ENCODE results near the gene MGAT4C.
"Not testable (repeated sequence)": the region's sequence is repeated elsewhere in the genome, so short reads cannot be mapped to it uniquely, and the experiment has no call there.

MGAT4C gene

DNA sequence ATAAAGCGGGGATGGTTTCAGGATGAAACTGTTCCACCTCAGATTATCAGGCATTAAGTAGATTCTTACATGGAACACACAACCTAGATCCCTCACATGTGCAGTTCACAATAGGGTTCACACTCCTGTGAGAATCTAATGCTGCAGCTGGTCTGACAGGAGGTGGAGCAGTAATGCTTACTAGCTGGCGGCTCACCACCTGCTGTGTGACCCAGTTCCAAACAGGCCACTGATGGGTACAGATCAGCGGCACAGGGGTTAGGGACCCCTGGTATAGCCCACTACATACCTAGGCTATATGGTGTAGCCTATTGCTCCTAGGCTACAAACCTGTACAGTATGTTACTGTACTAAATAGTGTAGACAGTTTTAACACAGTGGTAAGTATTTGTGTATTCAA is 129.3 kb downstream of the MGAT4C start:
- not testable (repeated sequence) for DNase-seq (ENCODE audit: low spot score)

DNA sequence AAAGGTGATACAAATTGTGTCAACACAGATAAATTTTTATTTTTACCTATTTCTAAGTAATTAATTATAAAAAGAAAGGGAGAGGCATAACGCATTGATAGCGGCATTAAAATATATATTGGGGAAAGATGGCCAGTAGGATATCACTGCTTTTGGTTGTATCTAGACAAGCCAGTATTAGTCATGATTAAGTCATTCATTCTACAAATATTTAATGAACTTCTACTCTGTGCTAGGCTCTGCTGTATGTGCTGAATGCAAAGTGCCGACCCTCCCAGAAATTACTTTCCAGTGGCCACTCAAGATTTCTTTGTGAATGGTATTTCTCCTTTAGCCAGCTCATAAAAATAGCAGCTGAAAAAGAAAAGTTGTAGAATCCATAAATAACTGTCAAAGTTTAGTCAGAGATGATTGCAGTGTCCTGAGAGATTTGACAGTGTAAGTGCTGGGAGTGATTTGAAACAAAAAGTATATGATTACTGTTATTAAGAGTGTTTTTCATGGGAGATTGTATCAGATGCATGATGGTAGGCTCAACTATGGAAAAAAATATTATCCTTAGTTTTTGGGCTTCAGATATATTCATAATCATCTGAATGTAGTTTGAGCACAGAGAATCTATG is 133.2 kb downstream of the MGAT4C start:
- DNase-seq (ENCODE audit: low spot score) = no peak

DNA sequence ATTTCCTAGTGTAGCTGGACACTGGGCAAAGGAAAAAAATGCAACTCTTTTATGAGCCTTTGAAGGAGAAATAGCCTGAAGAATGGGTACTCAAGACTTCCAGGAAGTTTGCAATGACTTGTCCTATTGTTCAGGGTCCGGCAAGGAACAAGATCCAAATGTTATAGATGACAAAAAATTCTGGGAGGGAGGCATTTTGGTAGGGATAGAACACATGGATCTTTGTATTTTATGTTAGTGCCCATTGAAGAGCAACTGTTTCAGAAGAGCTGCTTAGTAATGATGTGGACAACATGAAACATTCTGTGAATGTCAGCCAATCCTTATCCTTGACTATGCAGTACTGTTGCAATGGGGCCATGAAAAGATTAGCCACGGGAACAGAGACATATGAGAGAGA is 138.0 kb downstream of the MGAT4C start:
- no peak for DNase-seq (ENCODE audit: low spot score)

DNA sequence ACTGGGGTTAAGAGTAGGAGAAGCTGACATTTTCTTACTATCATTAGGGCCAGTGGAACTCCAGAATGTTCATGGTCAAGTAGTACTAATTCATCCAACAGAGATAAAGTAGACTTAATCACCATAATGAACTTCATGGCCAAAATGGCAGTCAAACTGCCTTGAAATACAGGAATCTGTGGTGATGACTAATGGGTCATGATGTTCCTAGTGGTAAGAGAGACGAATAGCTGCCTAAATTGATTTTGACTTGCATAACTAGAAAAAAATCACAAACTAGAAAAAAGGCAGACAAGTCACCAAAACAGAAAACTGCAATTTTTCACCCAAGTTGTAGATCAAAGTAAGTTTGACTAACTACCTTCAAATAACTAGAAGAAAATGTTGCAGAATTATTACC is 138.5 kb downstream of the MGAT4C start:
- no peak for DNase-seq (ENCODE audit: low spot score)

DNA sequence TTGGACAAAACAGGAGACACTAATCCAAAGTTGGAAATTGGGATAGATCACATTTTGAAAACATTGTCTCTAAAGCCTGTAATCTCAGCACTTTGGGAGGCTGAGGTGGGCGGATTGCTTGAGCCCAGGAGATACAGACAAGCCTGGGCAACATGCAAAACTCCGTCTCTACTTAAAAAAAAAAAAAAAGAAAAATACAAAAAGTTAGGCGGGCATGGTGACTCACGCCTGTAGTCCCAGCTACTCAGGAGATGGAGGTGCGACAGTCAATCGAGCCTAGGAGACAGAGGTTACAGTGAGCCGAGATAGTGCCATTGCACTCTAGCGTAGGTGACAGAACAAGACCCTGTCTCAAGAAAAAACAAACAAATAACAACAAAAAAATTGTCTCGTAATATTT is 152.1 kb downstream of the MGAT4C start:
- DNase-seq (ENCODE audit: low spot score) = no peak

DNA sequence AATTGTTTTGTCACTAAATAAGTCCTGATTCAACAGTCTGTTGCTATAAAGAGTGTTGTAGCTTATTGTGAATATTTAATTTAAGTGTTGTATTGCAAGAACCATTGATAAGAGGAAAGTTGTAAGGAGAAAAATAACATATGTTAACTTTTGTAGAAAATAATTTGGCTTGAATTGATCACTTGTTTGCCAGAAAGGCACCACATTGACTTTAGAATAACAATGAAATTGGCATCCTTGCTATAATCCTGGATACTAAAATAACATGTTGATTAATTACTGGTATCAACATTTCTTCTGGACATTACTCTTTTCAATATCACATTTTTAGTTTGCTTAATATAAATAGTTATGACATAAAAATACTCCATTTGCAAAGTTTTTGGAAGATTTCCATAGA is 159.0 kb downstream of the MGAT4C start:
- no peak for DNase-seq (ENCODE audit: low spot score)

DNA sequence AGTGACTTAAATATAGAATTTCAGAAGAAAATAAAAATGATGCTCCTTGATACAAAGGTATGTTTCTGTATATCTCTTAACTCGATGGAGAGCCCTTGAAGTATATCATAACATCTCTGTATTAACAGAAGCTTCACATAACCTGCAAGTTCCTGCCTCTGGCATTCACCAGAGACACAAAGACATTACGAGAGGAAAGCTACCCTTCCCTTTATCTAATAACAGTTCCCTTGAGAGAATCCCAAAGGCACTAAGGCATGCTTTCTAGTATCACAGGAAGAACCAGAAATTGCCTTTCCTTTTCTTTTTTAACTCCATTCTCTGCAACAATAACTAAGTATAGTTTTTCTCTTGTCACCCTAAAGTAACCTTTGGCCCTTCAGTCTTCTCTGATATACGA is 164.5 kb downstream of the MGAT4C start:
- DNase-seq (ENCODE audit: low spot score) = no peak

DNA sequence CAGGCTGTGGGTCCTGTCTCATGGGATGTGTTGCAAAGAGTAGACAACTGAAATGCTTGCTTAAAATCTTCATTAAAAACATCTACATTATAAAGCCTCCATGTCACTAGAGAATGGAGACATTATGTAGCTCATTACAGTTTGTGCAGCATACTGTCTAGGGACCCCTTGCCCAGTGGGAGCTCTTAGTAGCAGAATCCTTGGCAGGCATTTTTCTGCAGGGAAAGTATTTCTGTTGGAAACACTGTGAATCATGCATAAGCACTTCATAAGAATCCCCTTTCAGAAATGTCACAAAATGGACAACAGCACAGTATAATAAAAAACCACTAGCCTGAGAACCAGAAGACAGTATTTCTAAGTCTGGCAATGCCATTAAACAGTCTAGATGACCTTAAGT is 174.3 kb downstream of the MGAT4C start:
- no peak for DNase-seq (ENCODE audit: low spot score)

DNA sequence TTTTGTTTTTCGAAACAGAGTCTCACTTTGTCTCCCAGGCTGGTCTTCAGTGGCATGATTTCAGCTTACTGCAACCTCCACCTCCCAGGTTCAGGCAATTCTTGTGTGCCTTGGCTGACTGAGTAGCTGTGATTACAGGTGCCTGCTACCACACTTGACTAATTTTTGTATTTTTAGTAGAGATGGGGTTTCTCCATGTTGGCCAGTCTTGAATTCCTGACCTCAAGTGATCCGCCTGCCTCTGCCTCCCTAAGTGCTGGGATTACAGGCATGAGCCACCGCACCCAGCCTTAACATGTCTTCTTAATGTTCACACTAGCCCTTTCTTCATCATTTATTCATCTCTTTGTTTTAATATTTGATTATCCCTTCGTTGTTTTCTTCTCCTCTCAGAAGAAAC is 197.1 kb downstream of the MGAT4C start:
- not testable (repeated sequence) for DNase-seq (ENCODE audit: low spot score)

DNA sequence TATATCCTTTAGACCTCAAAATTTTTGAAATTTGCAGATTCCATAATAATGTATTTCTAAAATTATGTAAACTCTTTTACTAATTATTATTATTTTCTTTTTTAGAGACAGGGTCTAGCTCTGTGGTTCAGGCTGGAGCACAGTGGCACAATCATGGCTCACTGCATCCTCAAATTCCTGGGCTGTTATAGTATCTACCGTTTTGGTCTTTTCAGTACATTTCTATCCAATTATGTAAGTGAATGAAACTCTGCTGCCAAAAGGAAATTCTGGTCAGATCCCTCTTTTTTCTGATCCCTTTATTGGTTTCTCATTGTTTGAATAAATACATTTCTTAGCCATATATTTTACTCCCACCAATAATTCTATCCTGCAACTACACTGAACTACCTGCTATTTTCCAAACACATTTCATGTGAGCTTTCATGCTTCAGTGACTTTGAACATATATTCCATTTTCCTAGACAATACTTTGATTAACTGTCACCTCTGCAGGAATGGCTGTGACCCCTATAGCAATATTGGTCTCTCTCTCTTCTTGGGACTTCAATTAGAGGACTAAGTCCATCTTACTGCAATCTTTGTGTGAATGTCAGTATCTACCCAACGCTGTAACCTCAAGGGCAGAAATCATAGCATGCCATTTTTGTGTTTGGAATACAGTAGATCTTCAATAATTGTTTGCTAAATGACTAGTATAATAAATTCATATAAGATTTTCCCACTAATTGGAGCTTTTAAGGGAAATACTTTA is 198.9 kb downstream of the MGAT4C start:
- no peak for DNase-seq (ENCODE audit: low spot score)

DNA sequence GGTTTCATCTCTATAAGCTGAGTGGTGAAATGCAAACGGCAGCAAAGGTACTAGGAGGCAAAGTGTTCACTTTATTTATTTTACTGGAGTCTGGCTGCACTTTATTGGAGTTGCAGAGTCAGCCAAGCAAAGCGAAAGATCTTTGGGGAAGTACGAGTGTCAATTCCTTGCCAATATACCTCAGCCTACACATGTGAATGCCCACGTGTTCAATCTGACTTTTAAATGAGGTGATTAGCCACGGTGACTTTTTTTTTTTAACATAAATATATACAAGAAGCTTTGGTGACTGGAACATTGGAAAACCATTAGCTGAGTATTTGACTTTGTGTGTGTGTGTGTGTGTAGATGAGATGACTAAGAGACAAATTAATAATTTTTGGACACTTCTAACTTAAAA is 203.3 kb downstream of the MGAT4C start:
- DNase-seq (ENCODE audit: low spot score) = no peak

DNA sequence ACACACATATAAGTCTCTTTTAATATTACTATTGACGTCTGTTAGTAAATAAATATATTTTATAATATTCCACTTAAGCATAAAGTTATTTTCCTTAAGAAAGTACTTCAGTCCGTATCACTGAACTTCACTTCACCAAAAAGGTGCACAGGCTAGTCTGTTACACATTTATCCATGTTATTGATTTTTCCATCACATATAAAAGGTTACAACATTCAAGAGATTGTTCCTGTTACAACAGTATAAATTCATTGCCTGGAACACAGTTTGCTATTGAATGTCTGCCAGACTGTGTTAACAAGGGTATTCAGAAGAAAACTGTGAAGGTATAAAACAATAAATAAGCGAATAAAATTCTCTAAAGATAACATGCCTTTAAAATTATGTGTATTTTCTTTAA is 206.2 kb downstream of the MGAT4C start:
- no peak for DNase-seq (ENCODE audit: low spot score)

DNA sequence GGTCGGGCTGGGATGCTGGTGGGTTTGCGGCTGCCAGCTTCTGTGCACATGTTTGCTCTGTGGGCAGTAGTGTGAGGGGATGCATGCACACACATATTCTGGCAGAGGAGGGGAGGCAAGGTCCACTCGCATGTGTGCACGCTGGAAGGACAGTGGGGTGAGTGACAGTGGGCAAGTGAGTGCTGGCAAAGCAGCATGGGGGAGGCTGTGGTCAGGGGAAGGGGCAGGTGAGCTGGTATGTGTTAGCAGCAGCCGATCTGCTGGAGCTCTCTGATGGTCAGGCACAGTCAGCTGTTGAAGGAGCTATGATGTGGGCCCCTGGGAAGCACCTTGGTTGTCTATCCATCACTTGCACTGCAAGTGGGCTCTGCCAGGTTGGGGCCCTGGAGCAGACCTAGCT is 211.8 kb downstream of the MGAT4C start:
- no peak for DNase-seq (ENCODE audit: low spot score)

DNA sequence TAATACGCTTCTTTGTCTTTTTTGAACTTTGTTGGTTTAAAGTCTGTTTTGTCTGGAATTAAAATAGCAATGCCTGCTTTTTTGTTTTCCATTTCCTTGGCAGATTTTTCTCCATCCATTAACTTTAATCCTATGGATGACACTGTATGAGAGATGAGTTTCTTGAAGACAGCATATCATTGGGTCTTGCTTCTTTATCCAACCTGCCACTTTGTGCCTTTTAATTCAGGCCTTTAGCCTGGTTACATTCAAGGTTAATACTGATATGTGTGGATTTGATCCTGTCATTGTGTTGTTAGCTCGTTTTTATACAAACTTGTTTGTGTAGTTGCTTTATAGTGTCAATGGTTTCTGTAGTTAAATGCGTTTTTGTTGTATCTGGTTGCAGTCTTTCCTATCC is 214.1 kb downstream of the MGAT4C start:
- DNase-seq (ENCODE audit: low spot score) = no peak

DNA sequence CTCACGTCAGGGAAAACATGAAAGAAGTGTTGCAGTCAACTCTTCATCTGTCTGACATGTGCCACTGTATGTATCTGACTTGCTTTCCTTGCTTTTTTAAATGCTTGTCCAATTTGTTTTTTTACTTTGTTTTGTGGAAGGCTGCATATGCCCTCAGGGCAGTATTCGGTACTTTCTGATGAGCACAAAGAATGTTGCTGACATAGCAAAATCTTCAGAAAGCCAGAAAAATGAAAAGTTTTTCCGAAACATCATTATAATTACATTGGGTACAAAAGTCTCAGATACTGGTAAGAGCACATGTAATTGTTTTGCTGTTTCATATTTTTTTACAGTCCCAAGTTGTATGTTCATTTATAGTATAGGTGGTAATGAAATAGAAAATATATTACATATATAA is 237.8 kb downstream of the MGAT4C start:
- DNase-seq (ENCODE audit: low spot score) = no peak

DNA sequence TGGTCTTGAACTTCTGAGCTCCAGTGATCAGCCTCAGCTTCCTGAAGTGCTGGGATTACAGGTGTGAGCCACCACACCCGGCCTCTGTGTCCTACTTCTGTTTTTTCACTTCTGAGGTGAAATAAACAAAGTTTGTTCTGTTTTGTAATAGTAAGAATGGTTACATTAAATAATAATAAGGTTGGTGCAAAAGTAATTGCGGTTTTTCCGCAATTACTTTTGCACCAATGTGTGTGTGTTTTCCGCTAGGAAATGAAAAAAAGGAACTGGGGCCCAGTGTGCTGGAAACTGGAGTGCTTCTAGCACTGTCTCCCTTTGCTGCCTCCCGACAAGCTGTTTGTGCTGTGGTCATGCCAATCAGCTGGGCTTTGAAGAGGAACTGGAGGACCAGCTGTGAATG is 241.2 kb downstream of the MGAT4C start:
- no peak for DNase-seq (ENCODE audit: low spot score)

DNA sequence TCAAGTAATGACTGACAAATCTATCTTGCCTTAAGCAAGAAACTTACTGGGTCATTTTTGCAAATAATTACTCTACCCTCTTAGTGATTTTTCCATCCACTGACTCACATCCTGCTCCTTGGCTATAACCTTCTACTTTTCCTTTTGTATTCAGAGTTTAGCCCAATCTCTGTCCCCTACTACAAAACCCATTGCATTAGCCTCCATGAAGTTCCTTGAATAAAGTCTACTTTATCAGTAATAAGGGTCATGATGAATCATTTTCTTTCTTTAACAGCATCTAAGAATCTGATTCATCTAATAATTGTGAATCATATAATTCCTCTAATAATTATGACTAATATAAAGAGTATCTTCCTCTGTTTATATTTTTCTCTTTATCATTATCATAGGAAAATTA is 249.5 kb downstream of the MGAT4C start:
- no peak for DNase-seq (ENCODE audit: low spot score)

DNA sequence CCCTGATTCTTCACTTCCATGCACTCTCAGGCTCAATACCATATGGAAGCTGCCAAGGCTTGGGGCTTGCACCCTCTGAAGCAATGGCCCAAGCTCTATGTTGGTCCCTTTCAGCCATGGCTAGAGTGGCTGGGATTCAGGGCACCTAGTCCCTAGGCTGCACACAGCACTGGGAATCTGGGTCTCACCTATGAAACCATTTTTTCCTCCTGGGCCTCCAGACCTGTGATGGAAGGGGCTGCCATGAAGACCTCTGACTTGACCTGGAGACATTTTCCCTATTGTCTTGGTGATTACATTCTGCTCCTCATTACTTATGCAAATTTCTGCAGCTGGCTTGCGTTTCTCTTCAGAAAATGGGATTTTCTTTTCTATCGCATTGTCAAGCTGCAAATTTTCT is 258.1 kb downstream of the MGAT4C start:
- no peak for DNase-seq (ENCODE audit: low spot score)

DNA sequence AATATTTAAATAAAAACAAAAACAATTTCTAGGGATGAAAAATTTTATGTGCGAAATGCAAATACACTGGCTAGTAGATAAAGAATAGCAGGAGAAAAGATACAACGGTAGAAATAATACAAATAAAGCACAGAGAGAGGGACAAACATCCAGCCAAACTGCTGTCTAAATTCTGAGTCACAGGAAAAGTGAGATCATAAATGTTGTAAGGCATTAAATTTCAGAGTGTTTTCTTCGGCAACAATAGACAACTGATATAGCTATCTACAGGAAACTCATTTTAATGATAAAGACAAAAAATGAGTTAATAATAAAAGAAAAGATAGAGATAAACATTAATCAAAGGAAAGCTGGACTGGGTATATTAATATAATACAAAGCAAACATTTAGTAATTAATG is 259.9 kb downstream of the MGAT4C start:
- no peak for DNase-seq (ENCODE audit: low spot score)

DNA sequence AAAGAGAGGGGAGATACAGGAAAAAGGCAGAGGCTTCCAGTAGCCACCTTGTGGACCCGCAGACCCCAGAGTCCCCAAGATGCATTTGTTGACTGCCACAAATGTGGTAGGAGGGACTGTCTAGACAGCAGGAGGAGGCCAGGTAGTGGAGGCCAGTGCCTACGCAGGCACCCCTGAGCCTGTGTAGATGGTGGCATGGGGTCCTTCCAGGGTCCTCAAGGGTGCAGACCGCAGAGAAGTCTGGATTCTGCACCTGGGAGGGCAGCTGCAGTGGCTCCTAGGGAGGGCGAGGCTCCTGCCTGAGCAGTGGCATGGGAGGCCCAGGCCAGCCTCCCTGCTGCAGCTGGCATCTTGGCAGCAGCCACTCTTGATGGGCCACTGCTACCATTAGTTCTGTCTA is 262.4 kb downstream of the MGAT4C start:
- DNase-seq (ENCODE audit: low spot score) = no peak

DNA sequence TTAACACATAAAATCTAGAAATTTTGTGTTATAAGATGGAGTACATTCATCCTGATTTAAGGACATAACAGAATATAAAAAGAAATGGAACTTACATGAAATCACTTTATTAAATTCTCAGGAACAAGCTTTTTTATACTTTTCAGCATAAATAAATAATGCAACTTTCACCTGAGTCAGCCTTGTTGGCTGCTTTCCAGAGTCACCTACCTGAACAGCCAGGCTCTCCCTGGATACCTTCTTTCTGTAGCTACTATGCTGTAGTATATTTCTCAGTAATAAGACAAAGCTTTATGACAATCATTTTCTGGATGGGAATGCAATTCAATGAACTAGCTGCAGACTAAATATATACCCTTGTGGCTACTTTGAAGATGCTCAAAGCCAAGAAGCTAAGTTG is 270.2 kb downstream of the MGAT4C start:
- no peak for DNase-seq (ENCODE audit: low spot score)

DNA sequence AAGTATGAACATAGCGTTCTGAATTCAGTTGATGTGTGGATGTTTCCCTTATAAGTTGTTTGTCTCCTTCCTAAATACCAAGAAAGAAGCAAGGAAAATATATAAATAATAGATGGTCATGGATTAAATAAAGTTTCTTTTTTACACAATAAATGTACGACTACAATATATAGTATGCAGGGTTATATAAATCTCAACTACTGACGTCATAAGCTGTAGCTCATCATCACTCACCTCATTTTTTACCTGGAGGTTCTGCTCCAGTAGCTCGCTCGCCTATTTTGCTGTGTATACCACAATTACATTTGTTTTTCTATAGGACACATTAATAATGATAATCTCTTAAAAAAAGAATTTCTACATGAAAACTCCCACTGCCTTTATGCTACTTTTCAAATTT is 272.6 kb downstream of the MGAT4C start:
- no peak for DNase-seq (ENCODE audit: low spot score)

DNA sequence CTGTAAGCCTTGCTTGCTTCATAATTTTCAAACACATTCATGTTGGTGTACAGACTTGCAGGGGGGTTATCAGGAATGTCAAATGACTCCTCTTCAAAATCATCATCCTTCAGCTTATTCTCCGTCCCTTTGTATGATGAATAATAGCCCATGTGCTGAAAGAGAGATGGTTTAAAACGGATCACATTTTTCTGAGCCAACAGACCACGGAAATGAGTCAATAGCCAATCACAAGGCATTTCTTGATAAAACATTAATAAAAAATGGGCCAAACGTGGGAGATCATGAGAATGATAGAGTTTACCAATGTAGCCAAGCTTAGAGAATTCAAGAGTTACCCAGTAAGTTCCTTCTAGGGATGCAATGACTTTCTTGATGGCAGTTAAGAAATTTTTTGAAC is 276.6 kb downstream of the MGAT4C start:
- no peak for DNase-seq (ENCODE audit: low spot score)

DNA sequence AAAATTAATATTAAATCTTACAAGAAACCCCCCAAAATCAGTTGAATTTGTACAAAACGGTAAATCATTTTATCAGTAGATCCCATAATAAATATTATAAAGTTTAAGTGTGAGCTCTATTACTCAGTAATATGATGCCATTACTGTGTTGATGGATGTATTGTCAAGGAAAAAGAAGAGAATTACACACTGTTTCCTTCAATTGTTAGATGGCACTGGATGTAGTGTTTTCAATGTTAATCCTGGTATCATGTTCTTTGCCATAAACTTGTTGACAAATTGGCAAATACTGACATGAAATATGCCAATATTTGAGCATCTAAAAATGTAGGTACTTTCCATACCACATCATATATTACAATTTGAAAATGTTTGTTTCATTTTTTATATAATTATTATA is 280.5 kb downstream of the MGAT4C start:
- no peak for DNase-seq (ENCODE audit: low spot score)
